Uterus (tissue), 4 donors: ENCODE measurements around the gene KCNA2. TPM values are rescaled to one million over a fixed set of nuclear protein-coding genes. Genes with fewer than 3 reads are reported as not detected.

Experiments used
- DNase-seq, 2 donors: peaks; one replicate each; pipeline ENCODE4 v3.0.0-alpha.2; 2019 to 2020
- H3K27ac ChIP-seq, 2 donors: fragments of 200-600 bp; sonication (generic); 1 replicate in 1 of 2; 2 replicates in 1 of 2; pipeline ENCODE4 v1.5.1; 2016 to 2018
- H3K27me3 ChIP-seq, 2 donors: fragments of 200-600 bp; sonication (generic); one replicate each; pipeline ENCODE4 v1.5.1; 2018 to 2019; ENCODE audit warnings: control low read depth in 1 of 2
- H3K36me3 ChIP-seq, 2 donors: fragments of 200-600 bp; sonication (generic); one replicate each; pipeline ENCODE4 v1.5.1; 2019; ENCODE audit warnings: control low read depth in 1 of 2
- H3K4me1 ChIP-seq, 2 donors: fragments of 200-600 bp; sonication (generic); one replicate each; pipeline ENCODE4 v1.5.1; 2018 to 2019; ENCODE audit warnings: control low read depth in 1 of 2
- H3K4me3 ChIP-seq, 2 donors: fragments of 200-600 bp; sonication (generic); 1 replicate in 1 of 2; 2 replicates in 1 of 2; pipeline ENCODE4 v1.5.1; 2018 to 2019; ENCODE audit warnings: mild to moderate bottlenecking in 1 of 2
- H3K9me3 ChIP-seq, 2 donors: fragments of 200-600 bp; sonication (generic); one replicate each; pipeline ENCODE4 v1.5.1; 2019; ENCODE audit warnings: control low read depth in 1 of 2
- CTCF ChIP-seq, 4 experiments: fragments of 200-600 bp in 2 of 4; fragments of 450-650 bp in 2 of 4; sonication (generic) in 2 of 4; IDR thresholded peaks; one replicate each; pipeline ENCODE4 v1.5.1; 2016 to 2019; ENCODE audit warnings: antibody characterized with exemption in 4 of 4, mild to moderate bottlenecking in 2 of 4, moderate library complexity in 1 of 4
- POLR2A ChIP-seq, 2 donors: fragments of 450-650 bp; IDR thresholded peaks; one replicate each; pipeline ENCODE4 v1.6.1; 2016; ENCODE audit warnings: antibody characterized with exemption in 2 of 2, mild to moderate bottlenecking in 1 of 2, moderate library complexity in 1 of 2
- intact Hi-C: fragments of 100-400 bp; cut with DNase I; formaldehyde crosslinking; loops from one replicate; pipeline ENCODE4 v1.15.1; 2023; ENCODE audit warnings: low total_unique reads
- total RNA-seq, 4 donors: library from RNA; depleted of rRNA in 3 of 4; stranded (reverse); fragments of >200 nt in 3 of 4; gene quantifications; one replicate each; pipeline versions ENCODE4 v1.1.0 to v1.2.4, GENCODE V29; 2014 to 2023
- donor health status: DM: yes; HTN: yes; CAD: no.

KCNA2 gene
- total RNA-seq, 4 donors from 2014 or later, result 0.21 to 0.62 TPM; not detected in 2

- Histone ChIP-seq H3K27me3 (no peaks in the 10 kb centered on the region), H3K9me3 (no peaks in the 10 kb centered on the region), H3K4me3 (no peak overlapping the region), H3K36me3 (no peaks in the 10 kb centered on the region), H3K27ac (no peak overlapping the region), H3K4me1 (no peaks in the 10 kb centered on the region)
- intact Hi-C loops, result no loop called here
- DNase-seq, result no peak
- TF ChIP-seq CTCF (IDR thresholded peaks at IDR 0.05) (no peak), POLR2A (IDR thresholded peaks at IDR 0.05) (no peak)
Observed at GRCh38 chr1:110591956-110592355, 14.2 kb downstream of the KCNA2 start.

- H3K36me3 ChIP-seq, result no peaks in the 10 kb centered on the region
- DNase-seq, result no peak
- no peak overlapping the region for H3K27ac ChIP-seq
- intact Hi-C loops, result no loop called here
- no peak for TF ChIP-seq CTCF (IDR thresholded peaks at IDR 0.05)
- no peaks in the 10 kb centered on the region for H3K9me3 ChIP-seq
- H3K27me3 ChIP-seq, result no peaks in the 10 kb centered on the region
- no peak overlapping the region for H3K4me3 ChIP-seq
- H3K4me1 ChIP-seq, result no peaks in the 10 kb centered on the region
Observed at GRCh38 chr1:110588991-110589390, 17.2 kb downstream of the KCNA2 start.

GRCh38 chr1:110588486-110588885, 17.7 kb downstream of the KCNA2 start:
- no peaks in the 10 kb centered on the region for H3K36me3 ChIP-seq
- no peaks in the 10 kb centered on the region for H3K4me1 ChIP-seq
- H3K27me3 ChIP-seq, result no peaks in the 10 kb centered on the region
- no peaks in the 10 kb centered on the region for H3K9me3 ChIP-seq
- TF ChIP-seq POLR2A (IDR thresholded peaks at IDR 0.05), result no peak
- no peak for TF ChIP-seq CTCF (IDR thresholded peaks at IDR 0.05)
- H3K27ac ChIP-seq, result no peak overlapping the region
- no peak overlapping the region for H3K4me3 ChIP-seq
- intact Hi-C loops, result no loop called here
- DNase-seq, result no peak

- Histone ChIP-seq H3K36me3 (no peaks in the 10 kb centered on the region), H3K9me3 (no peaks in the 10 kb centered on the region), H3K4me3 (no peak overlapping the region), H3K27me3 (no peaks in the 10 kb centered on the region), H3K4me1 (no peaks in the 10 kb centered on the region), H3K27ac (no peak overlapping the region)
- TF ChIP-seq POLR2A (IDR thresholded peaks at IDR 0.05), result no peak
- no peak for TF ChIP-seq CTCF (IDR thresholded peaks at IDR 0.05)
- DNase-seq, result no peak
- intact Hi-C loops, result no loop called here
Observed at GRCh38 chr1:110587906-110588305, 18.3 kb downstream of the KCNA2 start.

- no peak for TF ChIP-seq CTCF (IDR thresholded peaks at IDR 0.05)
- no peak for TF ChIP-seq POLR2A (IDR thresholded peaks at IDR 0.05)
- H3K27ac ChIP-seq, result no peak overlapping the region
- intact Hi-C loops, result no loop called here
Observed at GRCh38 chr1:110585481-110585880, 20.7 kb downstream of the KCNA2 start.

More at GRCh38 chr1:110585481-110585880, 20.7 kb downstream of the KCNA2 start:
- DNase-seq, result no peak
- H3K4me3 ChIP-seq, result no peak overlapping the region
- no peaks in the 10 kb centered on the region for H3K9me3 ChIP-seq
- no peaks in the 10 kb centered on the region for H3K27me3 ChIP-seq
- no peaks in the 10 kb centered on the region for H3K36me3 ChIP-seq
- no peaks in the 10 kb centered on the region for H3K4me1 ChIP-seq
